ENCODE measurements around the gene LMTK2.

Gene LMTK2
- 49.7 to 76.9 reads per million in 2 donors for total RNA-seq

DNA sequence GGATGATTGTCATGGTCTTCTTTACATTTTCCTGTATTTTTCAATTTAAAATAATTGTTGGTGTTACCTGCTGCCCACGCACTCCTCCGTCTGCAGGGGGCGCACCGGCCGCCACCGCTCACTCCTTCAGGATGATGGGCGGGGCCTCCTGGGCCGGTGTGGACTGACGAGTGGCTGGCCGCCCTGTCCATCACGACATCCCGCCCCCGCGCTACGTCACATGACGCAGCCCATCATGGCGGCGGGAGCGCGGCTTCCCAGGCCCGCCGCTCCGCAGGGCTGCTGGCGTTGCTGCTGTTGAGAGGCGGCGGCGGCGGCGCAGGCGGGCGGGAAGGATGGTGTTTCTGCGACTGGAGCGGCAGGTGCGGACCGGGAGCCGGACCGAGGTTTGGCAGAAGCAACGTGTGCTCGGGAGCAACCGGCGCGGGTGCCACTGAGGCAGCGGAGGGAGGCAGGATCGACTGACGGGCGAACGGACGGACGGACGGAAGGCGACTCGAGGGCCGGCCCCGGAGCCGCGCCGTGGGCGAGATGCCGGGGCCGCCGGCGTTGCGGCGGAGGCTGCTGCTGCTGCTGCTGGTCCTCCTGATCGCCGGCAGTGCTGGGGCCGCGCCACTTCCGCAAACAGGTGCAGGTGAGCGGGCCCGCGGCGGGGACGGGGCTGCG lies at the start of gene LMTK2:
Gene LMTK2 (plus strand): TSS at position 216 of the 666 bp plus-strand sequence. CDS start 316 bp downstream, at position 532.
- peak; percentile 97 for DNase-seq

DNA sequence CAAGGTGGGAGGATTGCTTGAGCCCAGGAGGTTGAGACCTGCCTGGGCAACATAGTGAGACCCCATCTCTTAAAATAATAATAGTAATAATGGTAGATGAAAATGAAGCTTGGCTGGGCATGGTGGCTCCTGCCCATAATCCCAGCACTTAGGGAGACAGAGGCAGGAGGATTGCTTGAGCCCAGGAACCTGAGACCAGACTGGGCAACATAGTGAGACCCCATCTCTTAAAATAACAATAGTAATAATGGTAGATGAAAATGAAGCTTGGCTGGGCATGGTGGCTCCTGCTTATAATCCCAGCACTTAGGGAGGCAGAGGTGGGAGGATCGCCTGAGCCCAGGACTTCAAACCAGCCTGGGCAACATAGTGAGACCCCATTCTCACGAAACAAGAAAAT lies 49.5 kb upstream of the LMTK2 start:
- no peak for DNase-seq

DNA sequence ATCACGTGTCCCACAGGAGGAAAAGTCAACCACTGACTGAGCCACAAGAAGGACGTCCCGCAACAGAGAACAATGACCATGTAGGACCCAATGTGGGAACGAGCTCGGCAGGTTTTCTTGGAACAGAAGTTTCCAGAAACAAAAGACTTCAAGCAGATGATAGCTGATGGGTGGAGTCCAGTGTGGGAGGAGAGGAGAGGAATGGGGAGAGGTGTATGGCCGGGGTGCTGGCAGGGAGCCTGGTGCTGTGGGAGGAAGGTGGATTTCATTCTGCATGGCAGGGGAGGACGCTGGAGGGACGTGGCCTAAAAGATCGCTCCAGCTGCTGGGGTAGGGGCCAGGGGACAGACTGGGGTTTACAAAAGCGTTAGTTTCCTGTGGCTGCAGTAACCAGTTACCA lies 48.5 kb upstream of the LMTK2 start:
- DNase-seq, result no peak

DNA sequence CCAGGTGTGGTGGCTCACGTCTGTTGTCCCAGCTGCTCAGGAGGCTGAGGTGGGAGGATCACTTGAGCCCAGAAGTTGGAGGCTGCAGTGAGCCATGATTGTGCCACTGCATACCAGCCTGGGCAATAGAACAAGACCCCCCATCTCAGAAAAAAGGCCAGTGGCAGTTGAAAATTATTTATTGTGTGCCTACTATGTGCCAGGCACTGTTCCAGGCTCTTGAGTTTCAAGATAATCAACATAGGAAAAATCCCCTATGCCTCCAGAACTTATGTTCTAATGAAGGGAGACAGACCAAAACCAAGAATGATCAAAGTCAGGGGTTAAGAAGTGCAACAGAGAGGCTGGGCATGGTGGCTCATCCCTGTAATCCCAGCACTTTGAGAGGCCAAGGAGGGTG lies 42.4 kb upstream of the LMTK2 start:
- DNase-seq, result no peak

DNA sequence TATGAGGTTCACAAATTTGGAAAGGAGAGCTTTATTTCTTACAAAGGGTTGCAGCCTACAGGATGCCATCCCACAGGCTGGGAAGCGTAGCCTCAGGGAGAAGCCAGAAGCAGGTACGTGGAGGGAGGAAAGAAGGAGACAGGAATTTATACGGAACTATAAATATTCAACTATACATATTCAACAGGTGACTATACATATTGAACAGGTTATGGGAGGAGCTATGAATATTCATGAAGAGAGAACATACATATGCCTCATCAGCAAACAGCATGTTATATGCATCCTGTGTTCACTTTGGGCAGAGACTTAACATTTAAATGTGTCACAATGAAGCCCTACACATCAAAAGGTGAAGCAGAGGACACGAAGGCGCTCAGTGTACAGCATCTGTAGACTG lies 40.5 kb upstream of the LMTK2 start:
- no peak for DNase-seq

DNA sequence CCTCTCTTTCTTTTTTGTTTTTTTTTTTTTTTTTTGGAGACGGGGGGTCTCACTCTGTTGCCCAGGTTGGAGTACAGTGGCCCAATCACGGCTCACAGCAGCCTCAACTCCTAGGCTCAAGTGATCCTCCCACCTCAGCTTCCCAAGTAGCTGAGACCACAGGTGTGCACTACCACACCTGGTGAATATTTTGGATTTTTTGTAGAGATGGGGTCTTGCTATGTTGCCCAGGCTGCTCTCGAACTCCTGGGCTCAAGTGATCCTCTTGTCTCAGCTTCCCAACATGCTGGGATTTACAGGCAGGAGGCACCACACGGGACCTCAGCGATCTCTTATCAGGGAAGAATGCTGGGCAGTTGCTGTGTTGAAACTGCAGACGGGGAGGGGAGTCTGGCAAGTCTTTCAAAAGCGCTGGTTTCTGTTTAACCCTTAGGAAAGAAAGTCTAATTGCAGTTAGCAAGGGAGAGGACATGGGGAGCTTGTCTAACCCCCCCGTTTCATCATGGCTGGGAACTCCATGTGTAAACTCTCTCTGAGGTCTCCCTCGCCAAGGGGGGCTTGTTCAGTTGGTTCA lies 39.6 kb upstream of the LMTK2 start:
- DNase-seq, result no peak

DNA sequence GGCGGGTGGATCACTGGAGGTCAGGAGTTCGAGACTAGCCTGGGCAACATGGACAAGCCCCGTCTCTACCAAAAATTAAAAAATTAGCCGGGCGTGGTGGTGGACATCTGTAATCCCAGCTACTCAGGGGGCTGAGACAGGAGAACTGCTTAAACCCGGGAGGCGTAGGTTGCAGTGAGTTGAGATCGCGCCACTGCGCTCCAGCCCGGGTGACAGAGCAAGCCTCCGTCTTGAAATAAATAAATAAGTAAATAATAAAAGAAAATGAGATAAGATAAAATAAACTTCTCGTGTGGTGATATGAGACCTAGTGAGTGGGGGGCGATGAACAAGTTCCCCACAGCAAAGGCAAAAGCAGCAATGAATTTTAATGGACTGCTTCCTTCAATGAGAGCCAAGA lies 33.6 kb upstream of the LMTK2 start:
- no peak for DNase-seq

DNA sequence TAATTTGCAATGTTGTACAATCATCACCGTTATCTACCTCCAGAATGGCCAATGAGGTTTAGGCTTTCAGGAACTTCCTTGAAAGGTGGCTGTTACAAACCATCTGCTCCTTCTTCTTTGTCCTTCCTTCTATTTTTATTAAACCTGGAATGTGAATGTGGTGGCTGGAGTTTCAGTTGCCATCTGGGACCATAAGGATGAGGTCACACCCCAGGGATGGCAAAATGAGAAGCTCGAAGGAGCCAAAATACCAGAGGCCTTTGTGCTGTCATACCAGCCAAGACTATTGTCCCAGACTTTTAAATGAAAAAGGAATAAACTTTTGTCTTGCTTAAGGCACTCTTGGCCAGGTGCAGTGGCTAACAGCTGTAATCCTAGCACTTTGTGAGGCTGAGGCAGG lies 30.9 kb upstream of the LMTK2 start:
- no peak for DNase-seq

DNA sequence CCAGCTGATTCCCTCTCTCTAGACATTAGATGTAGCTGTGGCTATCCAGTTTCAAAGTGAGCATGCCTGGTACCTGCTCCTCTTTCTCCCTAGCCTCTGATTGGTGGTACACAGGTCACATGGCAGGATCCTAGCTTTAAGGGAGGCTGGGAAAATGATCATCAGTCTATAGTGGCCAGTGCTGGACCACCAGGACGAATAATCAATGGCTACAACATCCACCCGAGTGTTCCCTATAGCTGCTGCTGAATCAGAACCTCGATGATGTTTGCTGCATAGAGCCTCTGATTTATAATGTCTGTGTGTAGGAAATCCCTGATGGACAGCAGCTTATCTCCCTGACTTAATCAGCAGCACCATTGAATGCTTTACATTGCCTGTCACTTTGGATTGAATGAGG lies 28.9 kb upstream of the LMTK2 start:
- no peak for DNase-seq

DNA sequence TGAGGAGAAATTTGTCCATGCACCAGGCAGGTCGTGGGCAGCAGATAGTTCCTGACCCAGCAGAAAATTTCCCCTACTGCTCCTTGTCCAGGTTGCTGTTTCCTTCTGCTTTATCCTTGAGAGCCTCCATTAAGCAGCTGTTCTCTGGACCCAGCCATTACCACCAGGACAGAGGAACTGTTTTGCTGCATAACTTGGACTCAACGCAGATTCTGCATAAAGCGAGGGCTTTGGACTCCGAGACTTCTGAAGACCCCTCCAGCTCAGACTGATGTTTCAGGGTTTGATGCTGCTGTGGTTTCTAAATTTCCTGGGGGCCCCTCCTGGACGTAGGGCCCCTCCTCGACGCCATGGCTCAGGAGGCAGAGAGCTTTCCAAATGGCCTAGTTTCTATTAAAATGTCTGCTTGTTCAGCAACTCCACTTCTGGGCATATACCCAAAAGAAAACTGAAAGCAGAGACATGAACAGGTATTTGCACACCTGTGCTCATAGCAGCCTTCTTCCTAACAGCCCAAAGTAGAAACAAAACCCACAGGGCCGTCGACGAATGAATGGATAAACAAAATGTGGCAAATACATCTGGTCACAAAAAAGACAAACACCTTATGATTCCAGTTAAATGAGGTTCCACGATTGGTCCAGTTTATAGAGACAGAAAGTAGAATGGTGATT lies 28.3 kb upstream of the LMTK2 start:
- no peak for DNase-seq

DNA sequence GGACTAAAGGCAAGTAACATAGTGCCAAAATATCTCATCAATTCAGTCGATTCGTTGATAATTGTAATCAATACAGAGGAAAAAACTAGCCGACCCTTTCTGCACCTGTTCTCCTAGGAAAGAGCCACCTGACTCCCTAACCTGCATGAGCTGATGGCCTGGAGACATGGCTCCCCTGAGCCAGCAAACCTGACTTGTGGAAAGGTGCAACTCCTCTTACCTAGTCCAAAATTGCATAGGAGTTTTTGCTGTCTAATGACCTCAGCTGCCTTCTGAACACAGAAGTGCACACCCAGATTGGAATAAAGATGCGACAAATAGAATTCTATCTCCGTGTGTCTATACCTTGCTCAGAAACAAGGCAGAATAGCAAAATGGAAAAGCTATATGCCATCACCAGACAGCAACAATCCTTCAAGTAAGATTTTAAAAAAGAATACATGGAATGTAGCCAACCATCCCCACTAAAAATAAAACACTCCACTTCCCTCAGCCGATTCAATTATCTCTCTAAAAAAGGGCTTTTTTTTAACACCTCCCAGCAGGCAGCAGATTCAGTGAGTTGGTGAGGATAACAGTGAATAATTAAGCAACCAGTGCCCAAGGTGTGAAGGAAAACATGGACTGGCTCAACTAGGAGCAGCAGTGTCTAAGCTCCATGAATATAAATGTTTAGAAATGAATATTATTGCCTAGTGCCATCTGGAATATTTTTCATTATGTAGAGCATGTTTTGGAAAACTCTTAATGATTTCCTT lies 26.6 kb upstream of the LMTK2 start:
- no peak for DNase-seq

DNA sequence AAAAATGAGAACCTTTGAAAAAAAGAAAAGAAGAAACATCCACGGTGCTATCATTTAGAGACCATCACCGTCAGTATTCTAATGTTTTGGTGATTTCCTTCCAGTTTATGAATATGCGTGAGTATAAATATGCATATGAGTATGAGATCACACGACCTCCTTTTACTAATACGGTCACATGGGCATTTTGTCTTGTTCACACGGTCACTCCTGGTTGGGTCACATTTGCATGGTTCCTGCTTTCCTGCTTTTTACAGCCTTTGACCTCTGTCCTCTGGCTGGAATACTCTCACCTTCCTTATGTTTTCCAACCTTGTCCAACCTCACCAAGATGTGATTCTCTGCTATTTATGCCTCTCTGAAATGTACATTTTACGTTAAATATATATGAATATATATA lies 25.3 kb upstream of the LMTK2 start:
- DNase-seq, result no peak

DNA sequence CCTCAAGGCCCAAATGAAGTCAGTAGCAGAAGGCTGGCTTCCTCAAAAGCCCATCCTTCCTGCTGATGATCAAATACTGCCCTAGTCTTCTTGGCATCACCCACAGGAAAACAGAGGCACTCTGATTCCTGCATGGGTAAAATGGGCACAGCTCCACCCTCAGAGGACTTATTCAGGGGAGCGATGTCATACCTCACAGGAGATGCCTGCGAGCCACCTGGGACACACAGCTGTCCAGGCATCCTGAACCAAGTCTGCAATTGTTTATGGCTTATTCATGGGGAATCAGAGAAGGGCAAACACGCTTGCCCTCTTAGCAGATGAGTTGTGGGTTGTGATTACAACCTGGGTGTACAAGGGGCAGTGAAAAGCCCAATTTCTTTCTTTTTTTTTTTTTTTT lies 22.0 kb upstream of the LMTK2 start:
- no peak for DNase-seq

DNA sequence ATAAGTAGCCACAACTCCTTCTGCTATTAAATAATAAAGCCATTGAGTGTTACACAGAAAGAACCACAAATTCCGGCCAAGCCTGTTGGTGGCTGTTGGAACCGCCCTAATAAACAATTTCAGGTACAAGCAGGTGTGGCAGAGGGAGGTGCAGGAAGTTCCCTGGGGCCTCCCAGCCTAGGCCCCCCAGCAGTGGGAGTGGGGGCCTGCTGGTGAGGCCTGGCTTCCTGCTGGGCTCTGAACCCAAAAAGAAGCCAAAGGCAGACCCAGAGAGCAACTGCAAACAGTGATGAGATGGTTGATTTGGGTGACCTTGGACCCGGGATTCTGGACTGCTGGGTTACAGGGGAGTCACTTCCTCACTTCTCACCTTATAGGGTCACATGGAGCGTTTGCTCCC lies 21.0 kb upstream of the LMTK2 start:
- DNase-seq, result no peak

DNA sequence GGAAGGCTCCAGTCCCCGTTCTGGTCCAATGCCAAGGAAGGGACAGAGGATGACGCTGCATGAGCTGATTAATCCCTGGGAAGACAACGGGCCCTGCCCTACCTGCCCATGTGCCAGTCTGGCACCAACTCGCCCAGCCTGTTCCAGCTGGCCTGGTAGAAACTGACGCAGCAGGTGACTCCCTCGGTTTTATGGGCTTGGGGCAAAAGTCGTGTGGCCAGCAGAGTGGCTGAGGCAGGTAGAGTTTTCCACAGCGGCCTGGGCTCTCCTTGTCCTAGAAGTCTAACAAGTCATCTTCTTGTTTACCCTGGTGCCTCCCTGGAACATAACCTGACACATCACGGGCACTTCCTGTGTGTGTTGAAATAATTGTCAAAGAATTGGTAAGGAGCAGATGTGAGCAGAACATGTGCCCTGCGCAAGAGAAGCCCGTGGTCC lies 20.4 kb upstream of the LMTK2 start:
- DNase-seq, result no peak

DNA sequence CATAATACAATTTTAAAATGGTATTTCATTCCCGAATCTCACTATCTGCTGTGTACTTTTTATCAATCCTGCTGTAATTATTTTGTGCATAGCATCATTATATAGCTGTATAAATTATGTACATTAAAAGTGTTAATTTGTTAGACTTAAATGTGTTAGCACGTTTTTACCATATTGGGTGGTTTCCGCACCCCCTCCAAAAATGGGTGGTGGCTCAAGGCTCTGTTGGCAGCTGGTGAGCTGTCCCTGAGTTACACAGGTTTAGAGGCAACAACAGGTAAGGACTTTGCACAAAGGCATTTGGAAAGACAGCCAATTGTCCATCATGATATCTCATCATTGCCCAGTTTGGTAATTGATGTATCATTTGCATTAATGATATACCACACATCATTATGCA lies 18.6 kb upstream of the LMTK2 start:
- DNase-seq, result no peak

DNA sequence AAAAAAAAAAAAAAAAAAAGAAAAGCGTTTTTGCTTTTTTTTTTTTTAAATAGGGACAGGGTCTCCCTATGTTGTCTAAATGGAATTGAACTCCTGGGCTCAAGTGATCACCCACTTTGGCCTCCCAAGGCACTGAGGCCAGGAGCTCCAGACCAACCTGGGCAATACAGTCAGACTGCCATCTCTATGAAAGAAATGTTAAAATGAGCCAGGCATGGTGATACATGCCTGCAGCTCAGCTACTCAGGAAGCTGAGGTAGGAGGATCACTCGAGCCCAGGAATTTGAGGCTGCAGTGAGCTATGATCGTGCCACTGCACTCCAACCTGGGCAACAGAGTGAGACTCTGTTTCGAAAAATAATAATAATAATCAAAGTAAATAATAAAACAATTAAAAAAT lies 16.5 kb upstream of the LMTK2 start:
- DNase-seq, result no peak

DNA sequence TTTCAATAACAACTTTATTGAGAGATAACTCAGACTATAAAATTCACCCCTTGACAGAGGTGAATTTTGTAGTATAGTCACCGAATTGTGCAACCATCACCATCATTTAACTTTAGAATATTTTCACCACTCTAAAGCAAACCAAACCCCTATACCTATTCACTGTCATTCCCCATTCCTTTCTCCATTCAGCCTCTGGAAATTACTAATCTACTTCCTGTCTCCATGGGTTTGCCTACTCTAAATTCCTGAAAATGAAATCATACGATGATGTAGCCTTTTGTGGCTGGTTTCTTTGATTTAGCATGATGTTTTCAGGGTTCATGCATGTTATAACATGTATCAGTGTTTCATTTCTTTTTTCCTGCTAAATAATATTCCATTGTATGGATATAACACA lies 15.6 kb upstream of the LMTK2 start:
- DNase-seq, result no peak

DNA sequence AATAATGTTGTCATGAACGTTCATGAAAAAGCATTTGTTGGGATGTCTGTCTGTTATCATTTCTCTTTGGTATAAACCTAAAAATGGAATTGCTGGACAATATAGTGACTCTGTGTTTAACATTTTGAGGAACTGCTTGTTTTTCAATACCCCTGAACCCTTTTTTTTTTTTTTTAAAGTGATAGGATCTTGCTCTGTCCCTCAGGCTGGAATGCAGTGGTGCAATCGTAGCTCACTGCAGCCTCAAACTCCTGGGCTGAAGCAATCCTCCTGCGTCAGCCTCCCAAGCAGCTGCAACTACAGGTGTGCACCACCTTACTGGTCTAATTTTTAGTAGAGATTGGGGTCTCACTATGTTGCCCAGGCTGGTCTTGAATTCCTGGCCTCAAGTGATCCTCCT lies 15.1 kb upstream of the LMTK2 start:
- no peak for DNase-seq

DNA sequence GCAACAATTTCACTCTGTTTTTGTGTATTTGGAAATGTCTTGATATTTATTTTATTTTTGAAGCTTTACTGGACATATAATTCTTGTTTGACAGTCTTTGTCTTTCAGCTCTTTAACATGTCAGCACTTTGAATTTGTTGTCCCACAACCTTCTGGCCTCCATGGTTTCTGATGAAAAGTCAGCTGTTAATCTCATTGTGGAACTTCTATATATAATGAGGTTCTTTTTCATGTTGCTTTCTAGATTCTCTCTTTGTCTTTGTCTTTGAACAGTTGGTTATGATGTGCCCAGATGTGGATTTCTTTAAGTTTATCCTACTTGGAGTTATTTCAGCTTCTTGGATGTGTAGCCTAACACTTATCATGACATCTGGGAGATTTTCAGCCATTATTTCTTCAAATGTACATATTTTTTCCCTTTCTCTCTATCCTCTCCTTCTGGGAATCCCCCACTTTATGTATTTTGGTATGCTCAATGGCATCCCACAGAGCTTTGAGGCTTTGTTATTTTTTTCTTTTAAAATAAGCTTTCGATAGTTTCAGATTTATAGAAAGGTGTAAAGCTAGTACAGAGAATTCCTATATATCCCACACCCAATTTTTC lies 9.5 kb upstream of the LMTK2 start:
- DNase-seq, result no peak

DNA sequence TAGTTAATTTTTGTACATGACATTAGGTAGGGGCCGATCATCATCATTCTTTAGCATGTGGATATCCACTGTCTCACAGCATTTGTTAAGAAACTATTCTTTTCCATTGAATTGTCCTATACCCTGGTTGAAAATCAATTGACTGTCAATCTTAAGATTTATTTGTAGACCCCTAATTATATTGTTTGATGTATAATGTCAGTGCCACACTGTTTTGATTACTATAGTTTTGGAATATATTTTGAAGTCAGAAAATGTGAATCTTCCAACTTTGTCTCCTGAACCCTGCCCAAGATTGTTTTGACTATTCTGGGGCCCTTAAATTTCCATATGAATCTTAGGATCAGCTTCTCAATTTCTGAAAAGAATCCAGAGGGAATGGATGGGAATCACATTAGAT lies 6.6 kb upstream of the LMTK2 start:
- no peak for DNase-seq

DNA sequence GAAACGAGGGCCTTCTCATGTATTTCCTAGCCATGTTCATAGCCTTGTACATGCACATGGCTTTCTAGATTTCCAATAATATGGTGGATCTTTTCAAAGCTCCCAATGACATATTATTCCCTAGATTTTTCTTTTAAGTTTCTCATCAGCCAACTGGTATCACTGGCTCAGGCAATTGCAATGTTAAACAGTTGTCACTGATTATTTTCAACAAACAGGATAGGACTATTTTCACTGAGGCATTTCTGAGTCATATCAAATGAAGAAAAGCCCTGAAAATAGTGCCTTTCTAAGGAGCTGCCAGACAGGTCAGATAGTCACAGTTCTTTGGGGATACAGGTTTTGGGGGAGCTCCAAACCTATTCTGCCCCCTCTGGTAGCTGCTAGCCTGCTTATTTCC lies 4.5 kb upstream of the LMTK2 start:
- no peak for DNase-seq

DNA sequence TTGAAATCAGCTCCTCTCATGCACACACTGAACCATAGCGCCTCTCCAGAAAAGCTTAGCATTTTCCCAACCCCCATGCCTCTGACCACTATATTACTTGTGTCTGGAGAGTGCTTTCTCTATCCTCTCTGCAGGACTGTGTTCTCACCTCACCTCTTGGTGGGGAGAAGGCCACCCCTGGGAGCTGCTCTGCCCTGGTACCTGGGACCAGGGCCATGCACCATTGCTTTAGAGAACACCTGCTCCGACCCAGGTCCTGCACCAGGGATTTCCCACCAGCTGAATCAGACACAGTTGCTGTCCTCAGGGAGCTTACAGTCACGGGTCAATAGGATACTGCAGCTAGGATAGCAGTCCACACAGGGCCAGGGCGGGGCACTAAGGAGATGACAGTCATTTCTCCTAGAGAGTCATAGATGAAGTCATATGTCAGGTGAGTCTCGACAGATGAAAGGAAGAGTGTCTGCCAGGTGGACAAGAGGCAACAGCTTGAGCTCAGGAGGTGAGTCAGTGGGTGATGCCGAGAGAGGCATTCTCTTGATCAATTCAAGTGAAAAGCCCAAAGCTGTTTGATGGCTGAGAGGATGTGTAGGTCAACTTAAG lies 619 bp upstream of the LMTK2 start:
- no peak for DNase-seq

Data from T-helper 9 cell (primary cell).